BJ (cell line): ENCODE measurements around the gene COA4. TPM values are rescaled to one million over a fixed set of nuclear protein-coding genes. Genes with fewer than 3 reads are reported as not detected.

ENCODE experiments used
- CTCF ChIA-PET: fragments of 350-600 bp; formaldehyde crosslinking; extraction: SDS; loops from one replicate; lab custom pipeline; 2021; ENCODE audit warnings: antibody characterized with exemption, inconsistent platforms; lab: Yijun Ruan, JAX
- POLR2A ChIA-PET: fragments of 300-600 bp; sonication (Branson Sonifier 250); formaldehyde crosslinking; extraction: SDS; loops from one replicate; lab custom pipeline; 2021; ENCODE audit warnings: antibody characterized with exemption; lab: Charles Lee
- DNase-seq: peaks from one replicate; pipeline ENCODE4 v3.0.0-alpha.2; 2011; ENCODE audit warnings: low read depth
- H3K27me3 ChIP-seq: 2 replicates; pipeline ENCODE4 v1.6.0; 2011; ENCODE audit warnings: low read length; ENCODE audit not compliant: control insufficient read depth, insufficient read depth
- H3K36me3 ChIP-seq: 2 replicates; pipeline ENCODE4 v1.5.1; 2011; ENCODE audit warnings: low read length; ENCODE audit not compliant: control insufficient read depth, insufficient read depth
- H3K4me3 ChIP-seq: 2 replicates; pipeline ENCODE4 v1.5.1; 2011; ENCODE audit warnings: low read depth, mild to moderate bottlenecking, control low read depth, low read length
- CTCF ChIP-seq: IDR thresholded peaks from 2 replicates; pipeline ENCODE4 v1.5.1; 2011; ENCODE audit warnings: low read depth, mild to moderate bottlenecking, control low read depth, inconsistent platforms, low read length, moderate library complexity; ENCODE audit not compliant: insufficient read depth
- polyA plus RNA-seq: library from polyadenylated mRNA; depleted of rRNA; stranded (reverse); fragments of >200 nt; gene quantifications from 2 replicates; pipeline ENCODE4 v1.2.3, GENCODE V29; 2011

Gene COA4
- polyA plus RNA-seq, 1 experiment: 62.5 TPM

- peaks cover 3% of the 10 kb centered on the region for H3K36me3 ChIP-seq
- TF ChIP-seq CTCF: no peak
- POLR2A ChIA-PET: no interaction called here
- DNase-seq: no peak
- CTCF ChIA-PET: no interaction called here
- no peaks in the 10 kb centered on the region for H3K27me3 ChIP-seq
- peak overlapping the region; percentile 62 for H3K4me3 ChIP-seq
These were observed 806 bp downstream of the COA4 start for GRCh38 chr11:73875840-73876239.

- H3K27me3 ChIP-seq: no peaks in the 10 kb centered on the region
- POLR2A ChIA-PET: no interaction called here
- CTCF ChIA-PET: no interaction called here
- peak overlapping the region; percentile 62; the same call in 1 of the 2 replicates for H3K4me3 ChIP-seq
- H3K36me3 ChIP-seq: peaks cover 3% of the 10 kb centered on the region
- no peak for DNase-seq
- no peak for TF ChIP-seq CTCF
These were observed 1.3 kb downstream of the COA4 start for GRCh38 chr11:73875380-73875779.

DNA sequence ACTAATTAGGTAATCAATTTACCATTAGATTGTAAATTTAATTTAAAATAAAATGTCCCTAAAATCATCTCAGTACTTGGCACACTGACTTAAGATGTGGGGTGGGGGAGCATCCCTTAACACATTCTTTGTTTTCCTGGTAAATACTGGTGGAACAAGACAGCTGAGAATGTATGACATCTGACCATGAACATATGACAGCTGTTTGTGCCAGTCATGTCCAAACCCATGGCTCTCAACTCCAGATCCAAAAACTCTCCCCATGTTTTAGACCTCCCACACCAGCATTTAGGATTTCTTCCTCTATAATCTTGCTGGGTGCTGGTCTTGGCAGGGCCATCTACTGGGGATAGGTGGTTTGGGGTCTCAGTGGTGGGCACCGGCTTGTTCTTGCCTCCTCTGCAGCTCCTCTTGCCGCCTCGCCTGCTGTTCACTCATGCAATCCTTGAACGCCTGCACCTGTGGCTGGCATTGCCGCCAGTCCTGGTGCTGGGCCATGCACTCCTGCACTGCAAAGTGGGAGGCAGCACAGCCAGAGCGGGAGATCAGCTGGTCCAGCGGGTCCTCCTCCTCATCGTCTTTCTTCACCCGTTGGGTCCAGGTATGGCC lies 3.8 kb downstream of the COA4 start:
- no peak for DNase-seq
- H3K27me3 ChIP-seq: no peaks in the 10 kb centered on the region
- TF ChIP-seq CTCF: no peak
- H3K36me3 ChIP-seq: peaks cover 3% of the 10 kb centered on the region
- ChIA-PET CTCF (no interaction called here), POLR2A (interaction anchor here (0.7 kb wide), 1 partner anchor 74 kb away, joined by 3 read pairs; no protein-coding TSS in a partner anchor)
- H3K4me3 ChIP-seq: no peak overlapping the region

DNA sequence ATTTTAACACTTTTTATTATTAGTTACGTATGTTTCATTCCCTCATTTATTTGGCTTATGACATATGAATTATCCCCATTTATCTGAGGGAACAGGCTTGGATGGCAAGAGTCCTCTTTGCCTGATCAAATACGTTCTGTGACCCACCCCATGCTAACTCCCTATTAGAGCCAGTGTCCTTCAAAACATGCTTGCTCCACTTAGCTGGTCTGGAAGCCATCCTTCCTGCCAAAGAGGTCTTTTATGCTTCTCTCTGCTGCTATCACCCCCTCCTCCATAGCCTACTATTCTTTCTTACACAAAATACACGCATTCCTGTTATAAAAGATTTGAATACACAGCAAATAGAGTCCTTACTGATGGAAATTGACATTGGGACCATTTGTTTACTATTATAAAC lies 6.4 kb downstream of the COA4 start:
- ChIA-PET CTCF (no interaction called here), POLR2A (no interaction called here)
- no peak for TF ChIP-seq CTCF

DNA sequence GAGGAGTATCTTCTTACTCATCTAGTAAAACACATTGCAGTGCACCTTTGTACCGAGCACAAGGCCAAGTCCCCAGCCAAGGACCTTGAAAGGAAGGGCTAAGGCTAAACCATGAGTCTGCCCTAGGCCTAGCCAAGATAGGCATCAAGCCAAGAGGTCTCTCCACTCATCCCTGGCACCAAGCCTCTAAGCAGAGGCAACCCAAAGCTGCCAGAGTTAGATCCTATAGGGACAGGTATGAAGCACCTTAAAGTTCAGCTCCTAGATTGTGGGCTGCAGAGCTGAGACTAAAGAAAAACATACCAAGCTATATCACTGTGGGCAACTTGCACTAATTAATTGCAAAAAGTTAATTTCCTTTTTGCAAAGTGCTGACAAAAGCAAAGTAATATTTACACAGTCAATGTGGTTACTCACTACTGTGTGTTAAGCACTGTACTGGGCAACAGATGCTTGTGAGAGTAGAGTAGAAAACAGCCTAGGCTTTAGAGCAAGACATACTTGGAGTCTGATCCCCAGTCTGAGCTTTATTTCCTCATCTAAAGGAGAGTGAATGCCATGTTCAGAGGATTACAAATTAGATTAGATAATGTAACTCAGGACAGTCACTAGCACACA lies 7.2 kb downstream of the COA4 start:
- no peaks in the 10 kb centered on the region for H3K27me3 ChIP-seq
- H3K4me3 ChIP-seq: no peak overlapping the region
- POLR2A ChIA-PET: no interaction called here
- CTCF ChIA-PET: no interaction called here
- no peak for DNase-seq
- peaks cover 3% of the 10 kb centered on the region for H3K36me3 ChIP-seq
- TF ChIP-seq CTCF: no peak

More for the DNA sequence above, 6.4 kb downstream of the COA4 start:
- Histone ChIP-seq H3K36me3 (peaks cover 3% of the 10 kb centered on the region), H3K4me3 (no peak overlapping the region), H3K27me3 (no peaks in the 10 kb centered on the region)
- DNase-seq: no peak
